ENCODE data around the gene FAM163B. TPM values are rescaled to one million over a fixed set of nuclear protein-coding genes. Genes with fewer than 3 reads are reported as not detected.

Gene FAM163B
- total RNA-seq, 2 experiments from 2014 or later = not detected

- no peak for DNase-seq
- no peaks in the 10 kb centered on the region for H3K9me3 Mint-ChIP-seq
- no peak overlapping the region for H3K27ac Mint-ChIP-seq
- H3K4me1 Mint-ChIP-seq (ENCODE audit: low read depth) = peaks cover 5% of the 10 kb centered on the region
- no peak overlapping the region for H3K4me3 Mint-ChIP-seq
- CTCF ChIA-PET = interaction anchor here (1.3 kb wide), 1 partner anchor 13 kb away, joined by 3 read pairs; no protein-coding TSS in a partner anchor
- H3K36me3 Mint-ChIP-seq (ENCODE audit: low read depth) = no peaks in the 10 kb centered on the region
- peaks cover 21% of the 10 kb centered on the region for H3K27me3 Mint-ChIP-seq (ENCODE audit: low read depth)
- intact Hi-C loops (cut with micrococcal nuclease) = no loop called here
These were observed 33.8 kb downstream of the FAM163B start for GRCh38 chr9:133575186-133576030.

GRCh38 chr9:133574771-133575170 lies 34.4 kb downstream of the FAM163B start:
- intact Hi-C loops (cut with micrococcal nuclease) = no loop called here

GRCh38 chr9:133573791-133574515 lies 35.2 kb downstream of the FAM163B start:
- Mint-ChIP-seq H3K27ac (no peak overlapping the region), H3K36me3 (ENCODE audit: low read depth) (no peaks in the 10 kb centered on the region), H3K4me1 (ENCODE audit: low read depth) (peaks cover 5% of the 10 kb centered on the region), H3K4me3 (no peak overlapping the region), H3K27me3 (ENCODE audit: low read depth) (peaks cover 16% of the 10 kb centered on the region), H3K9me3 (no peaks in the 10 kb centered on the region)
- DNase-seq = no peak
- CTCF ChIA-PET = no interaction called here
- intact Hi-C loops (cut with micrococcal nuclease) = no loop called here

More at GRCh38 chr9:133574771-133575170, 34.4 kb downstream of the FAM163B start:
- Mint-ChIP-seq H3K4me1 (ENCODE audit: low read depth) (peaks cover 5% of the 10 kb centered on the region), H3K27me3 (ENCODE audit: low read depth) (peaks cover 16% of the 10 kb centered on the region), H3K9me3 (no peaks in the 10 kb centered on the region), H3K4me3 (no peak overlapping the region), H3K27ac (no peak overlapping the region), H3K36me3 (ENCODE audit: low read depth) (no peaks in the 10 kb centered on the region)
- CTCF ChIA-PET = no interaction called here
- no peak for DNase-seq

GRCh38 chr9:133572821-133573361 lies 36.3 kb downstream of the FAM163B start:
- no peak overlapping the region for H3K4me3 Mint-ChIP-seq
- no peaks in the 10 kb centered on the region for H3K36me3 Mint-ChIP-seq (ENCODE audit: low read depth)
- H3K9me3 Mint-ChIP-seq = no peaks in the 10 kb centered on the region
- CTCF ChIA-PET = no interaction called here
- peaks cover 5% of the 10 kb centered on the region for H3K4me1 Mint-ChIP-seq (ENCODE audit: low read depth)
- DNase-seq = no peak
- intact Hi-C loops (cut with micrococcal nuclease) = no loop called here
- H3K27me3 Mint-ChIP-seq (ENCODE audit: low read depth) = peaks cover 12% of the 10 kb centered on the region
- no peak overlapping the region for H3K27ac Mint-ChIP-seq

GRCh38 chr9:133571896-133572595 lies 37.1 kb downstream of the FAM163B start:
- DNase-seq = no peak
- Mint-ChIP-seq H3K4me3 (no peak overlapping the region), H3K27me3 (ENCODE audit: low read depth) (peaks cover 8% of the 10 kb centered on the region), H3K36me3 (ENCODE audit: low read depth) (no peaks in the 10 kb centered on the region), H3K9me3 (no peaks in the 10 kb centered on the region), H3K27ac (no peak overlapping the region), H3K4me1 (ENCODE audit: low read depth) (peaks cover 5% of the 10 kb centered on the region)
- intact Hi-C loops (cut with micrococcal nuclease) = no loop called here
- CTCF ChIA-PET = no interaction called here

DNA sequence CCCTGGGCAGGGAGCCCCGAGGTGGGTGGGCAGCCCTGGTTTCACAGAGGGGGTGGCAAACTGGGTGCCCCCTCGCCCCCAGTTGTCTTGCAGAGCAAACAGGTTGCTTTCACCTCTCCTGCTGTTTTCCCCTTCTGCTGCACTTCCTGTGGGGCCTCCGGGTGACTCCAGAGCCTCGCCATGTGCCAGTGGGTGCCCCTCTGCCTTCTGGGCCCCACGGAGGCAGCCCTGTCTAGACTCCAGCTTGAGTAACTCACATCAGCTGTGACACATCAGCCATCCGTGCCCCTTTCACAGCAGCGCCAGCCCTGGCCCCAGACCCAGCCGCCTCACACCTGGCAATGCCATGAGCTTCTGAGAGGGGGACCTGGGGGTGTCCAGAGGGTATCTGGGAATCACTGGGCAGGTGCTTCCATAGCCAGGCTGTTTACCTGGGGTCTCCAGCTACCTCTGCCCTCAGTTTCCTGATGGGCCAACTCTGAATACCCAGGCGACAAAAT lies 37.7 kb downstream of the FAM163B start:
- intact Hi-C loops (cut with micrococcal nuclease) = no loop called here
- Mint-ChIP-seq H3K9me3 (no peaks in the 10 kb centered on the region), H3K27ac (no peak overlapping the region), H3K27me3 (ENCODE audit: low read depth) (peaks cover 2% of the 10 kb centered on the region), H3K4me1 (ENCODE audit: low read depth) (peaks cover under 1% of the 10 kb centered on the region), H3K36me3 (ENCODE audit: low read depth) (no peaks in the 10 kb centered on the region), H3K4me3 (no peak overlapping the region)
- DNase-seq = no peak
- CTCF ChIA-PET = no interaction called here

GRCh38 chr9:133570691-133571080 lies 38.5 kb downstream of the FAM163B start:
- no peaks in the 10 kb centered on the region for H3K9me3 Mint-ChIP-seq
- intact Hi-C loops (cut with micrococcal nuclease) = no loop called here
- H3K36me3 Mint-ChIP-seq (ENCODE audit: low read depth) = no peaks in the 10 kb centered on the region
- H3K4me3 Mint-ChIP-seq = no peak overlapping the region
- CTCF ChIA-PET = no interaction called here
- no peaks in the 10 kb centered on the region for H3K27me3 Mint-ChIP-seq (ENCODE audit: low read depth)
- H3K4me1 Mint-ChIP-seq (ENCODE audit: low read depth) = no peaks in the 10 kb centered on the region
- DNase-seq = no peak
- H3K27ac Mint-ChIP-seq = no peak overlapping the region

DNA sequence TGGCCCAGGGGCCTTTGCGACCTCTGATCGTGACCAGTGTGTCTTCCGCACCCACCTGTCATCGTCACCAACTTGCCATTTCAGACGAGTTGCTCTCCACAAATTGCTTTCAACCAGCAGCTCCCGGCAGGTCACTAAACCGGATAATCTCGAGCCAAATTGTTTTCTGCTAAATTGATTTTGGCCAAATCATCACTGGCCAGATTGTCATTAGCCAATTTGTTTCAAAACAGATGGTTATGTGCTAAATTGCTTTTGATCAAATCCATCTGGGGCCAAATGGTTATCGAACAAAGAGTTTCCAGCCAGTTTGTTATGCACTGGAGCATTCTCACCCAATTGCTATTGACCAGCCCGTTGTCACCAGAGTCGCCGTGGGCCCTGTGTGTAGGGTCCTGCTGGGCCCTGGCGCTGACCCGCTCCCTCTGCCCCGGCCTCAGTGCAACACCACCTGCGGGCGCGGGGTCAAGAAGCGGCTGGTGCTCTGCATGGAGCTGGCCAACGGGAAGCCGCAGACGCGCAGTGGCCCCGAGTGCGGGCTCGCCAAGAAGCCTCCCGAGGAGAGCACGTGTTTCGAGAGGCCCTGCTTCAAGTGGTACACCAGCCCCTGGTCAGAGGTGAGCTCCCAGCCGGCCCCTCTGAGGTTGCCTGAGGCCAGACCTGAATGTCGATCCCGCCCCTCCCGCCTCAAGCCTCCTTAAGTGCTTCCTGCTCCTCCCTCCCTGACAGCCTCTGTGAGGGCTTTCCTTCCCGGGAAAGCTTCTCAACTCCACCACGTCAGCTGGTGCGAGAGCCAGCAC lies 39.1 kb downstream of the FAM163B start:
- CTCF ChIA-PET = no interaction called here
- DNase-seq = no peak
- Mint-ChIP-seq H3K4me1 (ENCODE audit: low read depth) (no peaks in the 10 kb centered on the region), H3K36me3 (ENCODE audit: low read depth) (no peaks in the 10 kb centered on the region), H3K27ac (no peak overlapping the region), H3K9me3 (no peaks in the 10 kb centered on the region), H3K4me3 (no peak overlapping the region), H3K27me3 (ENCODE audit: low read depth) (no peaks in the 10 kb centered on the region)
- intact Hi-C loops (cut with micrococcal nuclease) = no loop called here

DNA sequence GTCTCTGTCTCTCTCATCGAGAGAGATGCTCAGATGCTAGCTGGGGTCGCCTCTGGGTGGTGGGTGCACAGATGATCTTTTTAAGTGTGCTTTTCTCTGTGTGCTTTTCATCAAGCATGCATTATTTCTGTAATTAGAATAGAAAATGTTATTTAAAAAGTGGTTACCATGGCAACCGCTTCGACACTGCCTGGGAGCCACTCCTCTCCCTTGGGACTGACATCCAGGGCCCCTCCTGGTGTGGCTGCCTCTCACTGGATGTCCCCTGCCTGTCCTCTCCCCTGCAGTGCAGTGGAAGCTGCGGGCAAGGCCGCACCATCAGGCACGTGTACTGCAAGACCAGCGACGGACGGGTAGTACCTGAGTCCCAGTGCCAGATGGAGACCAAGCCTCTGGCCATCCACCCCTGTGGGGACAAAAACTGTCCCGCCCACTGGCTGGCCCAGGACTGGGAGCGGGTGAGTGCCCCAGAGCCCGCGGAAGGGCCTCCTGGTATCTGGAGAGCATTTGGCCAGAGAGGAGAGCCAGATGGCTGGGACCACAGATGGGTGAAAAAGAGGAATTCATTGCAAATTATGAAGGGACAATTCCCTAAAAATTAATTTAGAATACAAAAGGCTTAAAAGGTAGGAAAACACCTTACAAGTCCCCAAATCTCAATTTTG lies 39.9 kb downstream of the FAM163B start:
- CTCF ChIA-PET = interaction anchor here (0.6 kb wide), 2 partner anchors 20 to 1210 kb away, joined by 3 to 4 read pairs; no protein-coding TSS in a partner anchor
- Mint-ChIP-seq H3K4me3 (no peak overlapping the region), H3K27ac (no peak overlapping the region), H3K27me3 (ENCODE audit: low read depth) (no peaks in the 10 kb centered on the region), H3K9me3 (no peaks in the 10 kb centered on the region), H3K4me1 (ENCODE audit: low read depth) (no peaks in the 10 kb centered on the region), H3K36me3 (ENCODE audit: low read depth) (no peaks in the 10 kb centered on the region)
- intact Hi-C loops (cut with micrococcal nuclease) = no loop called here
- no peak for DNase-seq

- CTCF ChIA-PET = no interaction called here
- intact Hi-C loops (cut with micrococcal nuclease) = no loop called here
- H3K36me3 Mint-ChIP-seq (ENCODE audit: low read depth) = no peaks in the 10 kb centered on the region
- DNase-seq = no peak
- peaks cover 5% of the 10 kb centered on the region for H3K4me1 Mint-ChIP-seq (ENCODE audit: low read depth)
- no peak overlapping the region for H3K27ac Mint-ChIP-seq
- no peak overlapping the region for H3K4me3 Mint-ChIP-seq
- H3K9me3 Mint-ChIP-seq = no peaks in the 10 kb centered on the region
- H3K27me3 Mint-ChIP-seq (ENCODE audit: low read depth) = no peaks in the 10 kb centered on the region
These were observed 41.0 kb downstream of the FAM163B start for GRCh38 chr9:133568186-133568585.

GRCh38 chr9:133566817-133567216 lies 42.4 kb downstream of the FAM163B start:
- peaks cover 7% of the 10 kb centered on the region for H3K4me1 Mint-ChIP-seq (ENCODE audit: low read depth)

More at GRCh38 chr9:133566817-133567216, 42.4 kb downstream of the FAM163B start:
- no peak overlapping the region for H3K27ac Mint-ChIP-seq
- H3K4me3 Mint-ChIP-seq = no peak overlapping the region
- H3K9me3 Mint-ChIP-seq = no peaks in the 10 kb centered on the region
- CTCF ChIA-PET = no interaction called here
- no peaks in the 10 kb centered on the region for H3K27me3 Mint-ChIP-seq (ENCODE audit: low read depth)
- H3K36me3 Mint-ChIP-seq (ENCODE audit: low read depth) = no peaks in the 10 kb centered on the region
- intact Hi-C loops (cut with micrococcal nuclease) = no loop called here
- no peak for DNase-seq

Data from activated naive CD4-positive, alpha-beta T cell treated with anti-CD3 and anti-CD28 coated beads for 36 hours (primary cell).